Neural crest cell (in vitro differentiated cells): ENCODE measurements around the gene CHAC1. TPM values are rescaled to one million over a fixed set of nuclear protein-coding genes. Genes with fewer than 3 reads are reported as not detected.

Experiments used
- DNase-seq: peaks from one replicate; pipeline ENCODE4 v3.0.0; 2021; ENCODE audit warnings: low read depth, mixed read lengths, low spot score
- H3K27ac Mint-ChIP-seq: one replicate; pipeline ENCODE4 v1.8.0; 2021; ENCODE audit warnings: mild to moderate bottlenecking, mixed read lengths; ENCODE audit not compliant: unreplicated experiment
- H3K27me3 Mint-ChIP-seq: 2 replicates; pipeline ENCODE4 v1.8.0; 2021; ENCODE audit warnings: low read depth, mild to moderate bottlenecking, mixed read lengths
- H3K36me3 Mint-ChIP-seq: 2 replicates; pipeline ENCODE4 v1.8.0; 2021; ENCODE audit warnings: low read depth, mild to moderate bottlenecking, mixed read lengths
- H3K4me1 Mint-ChIP-seq: 2 replicates; pipeline ENCODE4 v1.8.0; 2021; ENCODE audit warnings: mixed read lengths
- H3K4me3 Mint-ChIP-seq: one replicate; pipeline ENCODE4 v1.8.0; 2021; ENCODE audit warnings: mild to moderate bottlenecking, mixed read lengths
- H3K9me3 Mint-ChIP-seq: 2 replicates; pipeline ENCODE4 v1.8.0; 2021; ENCODE audit warnings: mixed read lengths
- total RNA-seq: library from RNA; stranded (reverse); gene quantifications from 2 replicates; pipeline ENCODE4 v1.2.1, GENCODE V29; 2021
- TF ChIP-seq, protein P1 (sequence below): fragments of 200-600 bp; sonication (generic); conservative IDR thresholded peaks from 2 replicates; pipeline ENCODE4 v1.5.0; 2021; ENCODE audit warnings: antibody characterized with exemption, mild to moderate bottlenecking

CHAC1 gene
- total RNA-seq, 1 donor from 2014 or later, result 6.8 TPM

DNA sequence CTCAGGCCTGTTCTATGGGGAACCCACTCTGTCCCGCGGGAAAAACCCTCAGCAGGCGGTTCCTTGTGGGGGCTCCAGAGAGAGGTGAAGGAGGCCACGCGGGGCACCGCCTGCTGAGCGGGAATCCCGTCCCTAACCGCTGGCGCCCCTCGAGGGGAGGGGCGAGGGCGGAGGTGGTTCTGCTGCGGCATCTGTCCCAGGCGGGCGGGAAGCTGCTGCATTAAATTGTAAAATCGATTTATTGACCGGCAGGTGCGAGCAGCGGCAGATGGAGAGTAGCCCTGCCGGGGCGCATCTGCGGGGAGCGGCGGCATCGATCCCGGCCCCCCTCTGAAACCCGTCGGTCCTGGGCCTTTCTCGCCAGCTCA lies 27.8 kb upstream of the CHAC1 start:
- TF ChIP-seq, protein P1, sequence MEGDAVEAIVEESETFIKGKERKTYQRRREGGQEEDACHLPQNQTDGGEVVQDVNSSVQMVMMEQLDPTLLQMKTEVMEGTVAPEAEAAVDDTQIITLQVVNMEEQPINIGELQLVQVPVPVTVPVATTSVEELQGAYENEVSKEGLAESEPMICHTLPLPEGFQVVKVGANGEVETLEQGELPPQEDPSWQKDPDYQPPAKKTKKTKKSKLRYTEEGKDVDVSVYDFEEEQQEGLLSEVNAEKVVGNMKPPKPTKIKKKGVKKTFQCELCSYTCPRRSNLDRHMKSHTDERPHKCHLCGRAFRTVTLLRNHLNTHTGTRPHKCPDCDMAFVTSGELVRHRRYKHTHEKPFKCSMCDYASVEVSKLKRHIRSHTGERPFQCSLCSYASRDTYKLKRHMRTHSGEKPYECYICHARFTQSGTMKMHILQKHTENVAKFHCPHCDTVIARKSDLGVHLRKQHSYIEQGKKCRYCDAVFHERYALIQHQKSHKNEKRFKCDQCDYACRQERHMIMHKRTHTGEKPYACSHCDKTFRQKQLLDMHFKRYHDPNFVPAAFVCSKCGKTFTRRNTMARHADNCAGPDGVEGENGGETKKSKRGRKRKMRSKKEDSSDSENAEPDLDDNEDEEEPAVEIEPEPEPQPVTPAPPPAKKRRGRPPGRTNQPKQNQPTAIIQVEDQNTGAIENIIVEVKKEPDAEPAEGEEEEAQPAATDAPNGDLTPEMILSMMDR, result no peak
- Mint-ChIP-seq H3K36me3 (no peaks in the 10 kb centered on the region), H3K9me3 (no peaks in the 10 kb centered on the region), H3K27ac (no peak overlapping the region), H3K27me3 (peaks cover 94% of the 10 kb centered on the region), H3K4me1 (peaks cover 30% of the 10 kb centered on the region), H3K4me3 (peak overlapping the region; percentile 60)
- no peak for DNase-seq

DNA sequence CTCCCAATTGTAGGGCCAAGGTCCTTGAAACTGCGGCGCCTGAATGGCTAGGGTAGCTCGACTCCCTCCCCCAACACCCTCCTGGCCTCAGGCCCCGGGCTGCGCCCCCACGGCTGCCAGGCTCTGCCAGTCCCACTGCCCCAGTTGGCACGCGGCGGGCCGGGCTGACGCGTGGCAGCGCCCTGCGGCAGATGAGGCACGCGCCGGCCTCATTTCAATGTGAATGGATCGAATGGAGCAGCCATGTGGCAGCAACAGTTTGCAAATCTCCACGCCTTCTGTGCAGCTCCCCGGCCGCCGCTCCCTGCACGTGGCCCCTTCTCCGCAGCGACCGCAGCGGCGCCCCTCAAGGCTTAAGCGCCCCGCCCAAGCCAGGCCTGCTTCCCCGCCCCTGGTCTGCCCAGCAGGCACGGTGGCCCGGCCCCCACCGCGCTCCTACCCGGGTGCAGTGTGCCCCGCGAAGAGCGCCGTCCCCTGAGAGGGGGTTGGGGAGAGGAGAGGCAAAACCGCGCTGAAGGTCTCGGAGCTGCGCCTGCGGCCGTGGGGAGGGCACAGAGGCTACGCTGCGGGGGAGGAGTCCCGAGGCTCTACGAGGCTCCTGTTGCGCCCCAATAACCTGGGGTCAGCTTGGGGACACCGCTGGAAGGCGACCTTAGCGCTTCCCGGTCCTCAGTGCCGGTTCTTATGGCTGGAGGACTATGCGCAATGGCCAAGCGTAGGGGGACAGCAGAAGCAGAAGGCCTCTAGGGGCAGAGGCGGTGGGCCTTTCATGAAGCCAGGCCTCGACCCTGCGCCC lies 27.2 kb upstream of the CHAC1 start:
- TF ChIP-seq, protein P1, result peak; percentile 15
- Mint-ChIP-seq H3K9me3 (no peaks in the 10 kb centered on the region), H3K27ac (no peak overlapping the region), H3K36me3 (no peaks in the 10 kb centered on the region), H3K27me3 (peaks cover 94% of the 10 kb centered on the region), H3K4me1 (peaks cover 36% of the 10 kb centered on the region), H3K4me3 (peak overlapping the region; percentile 66)
- peak; percentile 43 for DNase-seq

DNA sequence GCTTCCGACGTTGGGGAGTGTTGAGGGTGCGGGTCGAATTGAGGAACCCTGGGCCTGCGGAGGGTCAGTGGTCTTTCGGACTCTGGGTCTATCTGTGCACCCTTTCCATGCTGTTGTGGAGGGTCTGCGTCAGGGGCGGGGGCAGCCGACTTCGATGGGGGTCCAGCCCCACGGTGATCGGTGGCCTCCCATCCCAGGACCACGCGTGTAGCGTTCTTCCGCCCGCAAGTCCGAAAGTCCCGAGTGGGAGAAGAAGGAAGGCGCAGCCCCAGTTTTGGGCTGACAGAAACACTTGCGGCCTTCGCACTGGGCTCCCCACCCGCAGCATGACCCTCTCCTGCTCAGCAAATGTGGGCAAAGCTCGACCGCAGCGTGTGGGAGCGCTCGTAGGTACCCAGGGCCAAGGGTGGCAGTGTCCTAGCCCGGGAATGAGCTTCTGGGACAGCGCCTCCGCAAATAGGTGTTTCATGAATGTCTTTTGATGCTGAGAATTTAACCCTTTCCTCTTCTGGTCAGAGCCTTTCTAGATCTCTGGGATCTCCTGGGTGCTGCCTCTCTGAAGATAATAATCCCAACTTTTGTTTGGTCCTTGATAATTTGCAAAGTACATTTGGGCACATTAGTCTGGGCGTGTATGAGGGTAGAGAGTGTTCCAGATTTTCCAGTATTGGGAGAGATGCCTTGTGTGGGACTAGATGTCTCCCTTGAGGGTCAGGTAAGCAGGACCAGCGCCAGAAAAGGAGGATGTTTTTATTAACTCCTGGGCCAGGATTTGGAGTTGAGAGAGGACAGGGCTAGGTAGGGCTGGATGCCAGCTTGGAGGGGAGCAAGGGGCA lies 26.4 kb upstream of the CHAC1 start:
- TF ChIP-seq, protein P1, result no peak
- no peak for DNase-seq
- Mint-ChIP-seq H3K27me3 (peaks cover 99% of the 10 kb centered on the region), H3K9me3 (no peaks in the 10 kb centered on the region), H3K36me3 (no peaks in the 10 kb centered on the region), H3K4me1 (peaks cover 41% of the 10 kb centered on the region), H3K4me3 (peak overlapping the region; percentile 66), H3K27ac (no peak overlapping the region)

DNA sequence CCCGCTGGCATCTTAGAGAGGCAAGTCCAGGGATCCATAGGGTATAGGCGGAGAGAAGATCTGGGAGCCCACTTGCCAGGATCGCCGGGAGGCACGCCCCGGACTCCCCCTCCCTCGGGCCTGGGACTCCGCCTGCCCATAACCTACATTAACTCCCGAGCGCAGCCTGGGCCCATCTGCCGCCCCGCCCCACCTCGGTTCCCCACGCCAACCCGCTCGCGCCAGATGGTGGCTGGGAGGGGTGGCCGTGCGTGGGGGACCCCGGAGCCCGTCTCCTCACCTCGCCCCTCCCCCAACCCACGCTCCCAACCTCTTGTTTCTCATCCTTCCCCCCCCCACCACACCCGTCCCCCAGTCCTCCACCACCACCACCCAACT lies 25.8 kb upstream of the CHAC1 start:
- H3K27me3 Mint-ChIP-seq, result peaks cover 99% of the 10 kb centered on the region

More for the DNA sequence above, 25.8 kb upstream of the CHAC1 start:
- H3K9me3 Mint-ChIP-seq, result no peaks in the 10 kb centered on the region
- H3K4me3 Mint-ChIP-seq, result peak overlapping the region; percentile 61
- H3K4me1 Mint-ChIP-seq, result peaks cover 41% of the 10 kb centered on the region
- H3K27ac Mint-ChIP-seq, result no peak overlapping the region
- no peaks in the 10 kb centered on the region for H3K36me3 Mint-ChIP-seq
- DNase-seq, result no peak
- TF ChIP-seq, protein P1, result no peak
